Liver (tissue), 9 donors: ENCODE results near the gene LEF1. TPM values are rescaled to one million over a fixed set of nuclear protein-coding genes. Genes with fewer than 3 reads are reported as not detected.

Experiments used
- DNase-seq: peaks from one replicate; pipeline ENCODE4 v3.0.0-alpha.2; 2017; ENCODE audit warnings: low spot score
- H3K27ac ChIP-seq, 2 donors: one replicate each; pipeline ENCODE4 v1.7.0; 2013; ENCODE audit warnings: inconsistent platforms in 2 of 2, low read length in 2 of 2, control low read depth in 1 of 2, low read depth in 1 of 2, mild to moderate bottlenecking in 1 of 2
- H3K27me3 ChIP-seq, 4 donors: one replicate each; pipeline versions ENCODE4 v1.6.1 to v1.7.0; 2013; ENCODE audit warnings: low read length in 3 of 4, inconsistent platforms in 1 of 4, mild to moderate bottlenecking in 1 of 4, moderate library complexity in 1 of 4; ENCODE audit not compliant: control insufficient read depth in 4 of 4, insufficient read depth in 4 of 4
- H3K36me3 ChIP-seq, 4 donors: one replicate each; pipeline versions ENCODE4 v1.6.1 to v1.7.0; 2013; ENCODE audit warnings: low read length in 3 of 4, mild to moderate bottlenecking in 3 of 4, low read depth in 1 of 4, moderate library complexity in 1 of 4; ENCODE audit not compliant: control insufficient read depth in 4 of 4, insufficient read depth in 3 of 4
- H3K4me1 ChIP-seq, 4 donors: one replicate each; pipeline versions ENCODE4 v1.6.1 to v1.7.0; 2013; ENCODE audit warnings: low read length in 3 of 4, mild to moderate bottlenecking in 3 of 4, moderate library complexity in 1 of 4; ENCODE audit not compliant: control insufficient read depth in 4 of 4, insufficient read depth in 4 of 4
- H3K4me3 ChIP-seq, 3 donors: one replicate each; pipeline versions ENCODE4 v1.6.1 to v1.7.0; 2013; ENCODE audit warnings: low read length in 3 of 3, control low read depth in 1 of 3, low read depth in 1 of 3, mild to moderate bottlenecking in 1 of 3
- H3K9ac ChIP-seq, 2 donors: one replicate each; pipeline ENCODE4 v1.7.0; 2013; ENCODE audit warnings: low read length in 2 of 2, mild to moderate bottlenecking in 2 of 2, moderate library complexity in 2 of 2, control low read depth in 1 of 2, low read depth in 1 of 2
- H3K9me3 ChIP-seq, 4 donors: one replicate each; pipeline versions ENCODE4 v1.6.1 to v1.7.0; 2013; ENCODE audit warnings: low read length in 3 of 4; ENCODE audit not compliant: control insufficient read depth in 4 of 4
- EGR1 ChIP-seq, 2 donors: IDR thresholded peaks; 2 replicates each; pipeline ENCODE4 v1.6.1; 2016 to 2018; ENCODE audit warnings: antibody characterized with exemption in 2 of 2, low read depth in 2 of 2
- FOXA1 ChIP-seq: IDR thresholded peaks from 2 replicates; pipeline ENCODE4 v1.6.1; 2016; ENCODE audit warnings: antibody characterized with exemption
- FOXA2 ChIP-seq: IDR thresholded peaks from 2 replicates; pipeline ENCODE4 v1.6.1; 2016; ENCODE audit warnings: antibody characterized with exemption
- GABPA ChIP-seq, 2 donors: IDR thresholded peaks in 1 of 2; conservative IDR thresholded peaks in 1 of 2; 2 replicates each; pipeline ENCODE4 v1.6.1; 2016; ENCODE audit warnings: antibody characterized with exemption in 2 of 2, mild to moderate bottlenecking in 1 of 2, moderate library complexity in 1 of 2
- HNF4A ChIP-seq, 2 donors: conservative IDR thresholded peaks; 2 replicates each; pipeline ENCODE4 v1.6.1; 2016; ENCODE audit warnings: antibody characterized with exemption in 2 of 2, mild to moderate bottlenecking in 2 of 2
- JUND ChIP-seq, 2 donors: IDR thresholded peaks; 2 replicates each; pipeline ENCODE4 v1.6.1; 2016; ENCODE audit warnings: antibody characterized with exemption in 2 of 2
- RXRA ChIP-seq, 2 donors: IDR thresholded peaks; 2 replicates each; pipeline ENCODE4 v1.6.1; 2017 to 2018; ENCODE audit warnings: antibody characterized with exemption in 2 of 2, mild to moderate bottlenecking in 1 of 2
- WGBS: extraction: QIAGEN DNeasy Blood & Tissue Kit; methylation state at CpG from one replicate; pipeline ENCODE4 v1.1.7; 2013; 5-methylcytosine and 5-hydroxymethylcytosine counted together
- polyA plus RNA-seq, 2 donors: library from polyadenylated mRNA; stranded (reverse) in 1 of 2; unstranded in 1 of 2; fragments of 200-250 nt in 1 of 2; fragments of >200 nt in 1 of 2; fragmentation: Nextera tagmentation in 1 of 2; extraction: Ambion mirVana in 1 of 2; gene quantifications; one replicate each; pipeline versions ENCODE4 v1.2.1 to v1.2.3, GENCODE V29; 2013 to 2015
- total RNA-seq, 2 donors: library from RNA; depleted of rRNA; stranded (reverse); fragments of >200 nt; gene quantifications; one replicate each; pipeline ENCODE4 v1.2.3, GENCODE V29; 2014
- TF ChIP-seq, protein P1 (sequence below): IDR thresholded peaks from 2 replicates; pipeline ENCODE4 v1.6.1; 2016; ENCODE audit warnings: antibody characterized with exemption
- TF ChIP-seq, protein P2 (sequence below): IDR thresholded peaks from 2 replicates; pipeline ENCODE4 v1.6.1; 2016; ENCODE audit warnings: antibody characterized with exemption, mild to moderate bottlenecking
- donor health status: healthy.
- donor health status: healthy.
- donor health status: healthy.
- donor health status: healthy.
- donor health status: healthy.

LEF1 gene
- total and polyA plus RNA-seq, 4 donors: 0.22 to 6.4 (median 0.46) TPM

DNA sequence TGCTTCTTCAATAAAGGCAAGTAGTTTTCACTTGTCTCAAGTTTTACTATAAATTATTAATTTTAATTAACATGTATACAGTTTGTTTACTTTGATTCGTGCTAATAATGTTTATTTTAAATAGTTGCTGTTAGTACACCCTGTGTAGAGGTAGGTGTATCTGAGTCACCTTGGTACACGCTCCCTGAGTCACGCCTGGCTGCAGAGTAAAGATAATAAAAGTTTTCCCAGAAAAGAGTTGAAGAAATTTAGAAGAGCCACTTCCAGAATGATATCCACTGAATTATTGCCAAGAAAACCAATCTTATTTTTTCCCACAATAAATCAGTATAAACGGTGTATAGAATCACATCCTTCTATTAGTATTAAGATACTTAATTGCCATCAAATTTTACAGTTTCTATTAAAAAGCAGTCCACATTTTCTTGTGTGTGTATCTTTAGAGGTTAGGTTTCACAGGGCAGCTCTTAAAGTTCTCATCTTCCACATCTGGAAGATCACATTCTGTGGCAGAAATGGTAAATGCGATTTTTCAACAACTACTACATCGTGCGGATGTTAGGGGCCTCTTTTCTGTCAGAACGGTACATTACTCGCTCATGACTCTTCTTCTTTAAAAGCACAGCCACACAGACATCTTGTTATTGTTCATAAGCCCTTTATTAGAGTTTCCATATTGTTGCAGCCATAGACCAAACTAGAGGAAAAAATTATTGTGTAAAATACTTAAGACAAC lies 123.6 kb downstream of the LEF1 start (continued):
- TF ChIP-seq GABPA (IDR thresholded peaks at IDR 0.05 in 1 of 2, conservative IDR thresholded peaks at IDR 0.05 in 1 of 2) (no peak), HNF4A (conservative IDR thresholded peaks at IDR 0.05) (no peak)

DNA sequence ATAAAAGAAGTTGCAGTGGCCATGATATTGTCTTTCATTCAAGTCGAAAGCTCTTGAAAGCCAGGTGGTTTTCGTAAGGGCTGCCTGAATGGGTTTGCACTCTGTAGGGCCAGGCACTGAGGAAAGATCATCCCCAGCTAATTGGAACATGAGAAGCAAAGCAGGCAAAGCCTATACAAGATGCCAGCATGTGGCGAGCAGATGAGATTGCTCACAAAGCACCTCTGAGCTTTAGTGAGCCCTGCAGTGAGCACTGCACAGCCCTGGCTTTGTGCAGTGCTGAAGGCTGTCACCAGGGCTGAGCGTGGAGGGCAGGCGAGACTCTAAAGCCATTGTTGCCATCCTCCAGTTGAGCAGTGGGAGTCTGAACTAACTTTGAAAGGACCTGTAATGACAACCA lies 125.2 kb downstream of the LEF1 start:
- Histone ChIP-seq H3K4me1 (no peaks in the 10 kb centered on the region), H3K36me3 (peaks cover 0 to 3% (median 0%) of the 10 kb centered on the region in 4 donors), H3K4me3 (no peak overlapping the region), H3K9ac (no peak overlapping the region), H3K27me3 (no peaks in the 10 kb centered on the region), H3K9me3 (no peaks in the 10 kb centered on the region), H3K27ac (no peak overlapping the region)
- TF ChIP-seq JUND (IDR thresholded peaks at IDR 0.05): no peak
- TF ChIP-seq, protein P1, sequence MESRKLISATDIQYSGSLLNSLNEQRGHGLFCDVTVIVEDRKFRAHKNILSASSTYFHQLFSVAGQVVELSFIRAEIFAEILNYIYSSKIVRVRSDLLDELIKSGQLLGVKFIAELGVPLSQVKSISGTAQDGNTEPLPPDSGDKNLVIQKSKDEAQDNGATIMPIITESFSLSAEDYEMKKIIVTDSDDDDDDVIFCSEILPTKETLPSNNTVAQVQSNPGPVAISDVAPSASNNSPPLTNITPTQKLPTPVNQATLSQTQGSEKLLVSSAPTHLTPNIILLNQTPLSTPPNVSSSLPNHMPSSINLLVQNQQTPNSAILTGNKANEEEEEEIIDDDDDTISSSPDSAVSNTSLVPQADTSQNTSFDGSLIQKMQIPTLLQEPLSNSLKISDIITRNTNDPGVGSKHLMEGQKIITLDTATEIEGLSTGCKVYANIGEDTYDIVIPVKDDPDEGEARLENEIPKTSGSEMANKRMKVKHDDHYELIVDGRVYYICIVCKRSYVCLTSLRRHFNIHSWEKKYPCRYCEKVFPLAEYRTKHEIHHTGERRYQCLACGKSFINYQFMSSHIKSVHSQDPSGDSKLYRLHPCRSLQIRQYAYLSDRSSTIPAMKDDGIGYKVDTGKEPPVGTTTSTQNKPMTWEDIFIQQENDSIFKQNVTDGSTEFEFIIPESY: no peak
- TF ChIP-seq, protein P2, sequence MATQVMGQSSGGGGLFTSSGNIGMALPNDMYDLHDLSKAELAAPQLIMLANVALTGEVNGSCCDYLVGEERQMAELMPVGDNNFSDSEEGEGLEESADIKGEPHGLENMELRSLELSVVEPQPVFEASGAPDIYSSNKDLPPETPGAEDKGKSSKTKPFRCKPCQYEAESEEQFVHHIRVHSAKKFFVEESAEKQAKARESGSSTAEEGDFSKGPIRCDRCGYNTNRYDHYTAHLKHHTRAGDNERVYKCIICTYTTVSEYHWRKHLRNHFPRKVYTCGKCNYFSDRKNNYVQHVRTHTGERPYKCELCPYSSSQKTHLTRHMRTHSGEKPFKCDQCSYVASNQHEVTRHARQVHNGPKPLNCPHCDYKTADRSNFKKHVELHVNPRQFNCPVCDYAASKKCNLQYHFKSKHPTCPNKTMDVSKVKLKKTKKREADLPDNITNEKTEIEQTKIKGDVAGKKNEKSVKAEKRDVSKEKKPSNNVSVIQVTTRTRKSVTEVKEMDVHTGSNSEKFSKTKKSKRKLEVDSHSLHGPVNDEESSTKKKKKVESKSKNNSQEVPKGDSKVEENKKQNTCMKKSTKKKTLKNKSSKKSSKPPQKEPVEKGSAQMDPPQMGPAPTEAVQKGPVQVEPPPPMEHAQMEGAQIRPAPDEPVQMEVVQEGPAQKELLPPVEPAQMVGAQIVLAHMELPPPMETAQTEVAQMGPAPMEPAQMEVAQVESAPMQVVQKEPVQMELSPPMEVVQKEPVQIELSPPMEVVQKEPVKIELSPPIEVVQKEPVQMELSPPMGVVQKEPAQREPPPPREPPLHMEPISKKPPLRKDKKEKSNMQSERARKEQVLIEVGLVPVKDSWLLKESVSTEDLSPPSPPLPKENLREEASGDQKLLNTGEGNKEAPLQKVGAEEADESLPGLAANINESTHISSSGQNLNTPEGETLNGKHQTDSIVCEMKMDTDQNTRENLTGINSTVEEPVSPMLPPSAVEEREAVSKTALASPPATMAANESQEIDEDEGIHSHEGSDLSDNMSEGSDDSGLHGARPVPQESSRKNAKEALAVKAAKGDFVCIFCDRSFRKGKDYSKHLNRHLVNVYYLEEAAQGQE: no peak
- no peak for TF ChIP-seq RXRA (IDR thresholded peaks at IDR 0.05)
- no peak for TF ChIP-seq EGR1 (IDR thresholded peaks at IDR 0.05; ENCODE audit: low read depth in 2 of 2)
- 95% methylated on average over 5 of the region's 5 CpGs for WGBS
- DNase-seq: no peak

DNA sequence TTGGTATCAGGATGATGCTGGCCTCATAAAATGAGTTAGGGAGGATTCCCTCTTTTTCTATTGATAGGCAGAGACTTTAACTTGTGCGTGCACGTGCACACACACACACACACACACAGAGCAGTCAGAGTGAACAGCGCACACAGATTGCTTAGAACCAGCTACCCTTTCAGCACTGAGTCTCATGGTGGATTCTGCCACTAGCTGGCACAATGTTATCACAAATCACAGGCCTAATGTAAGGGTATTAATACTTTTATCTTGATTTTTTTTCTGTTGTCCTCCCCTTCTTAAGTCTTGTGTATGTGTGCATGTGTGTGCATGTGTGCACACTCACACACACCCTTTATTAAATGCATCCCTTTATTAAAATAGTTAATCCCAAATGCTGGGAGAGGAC lies 125.8 kb downstream of the LEF1 start:
- Histone ChIP-seq H3K27me3 (no peaks in the 10 kb centered on the region), H3K36me3 (peaks cover 0 to 3% (median 0%) of the 10 kb centered on the region in 4 donors), H3K4me1 (no peaks in the 10 kb centered on the region), H3K4me3 (no peak overlapping the region), H3K9me3 (no peaks in the 10 kb centered on the region), H3K27ac (no peak overlapping the region), H3K9ac (no peak overlapping the region)
- no peak for DNase-seq
- TF ChIP-seq FOXA2: no peak
- 93% methylated on average over 3 of the region's 3 CpGs for WGBS

DNA sequence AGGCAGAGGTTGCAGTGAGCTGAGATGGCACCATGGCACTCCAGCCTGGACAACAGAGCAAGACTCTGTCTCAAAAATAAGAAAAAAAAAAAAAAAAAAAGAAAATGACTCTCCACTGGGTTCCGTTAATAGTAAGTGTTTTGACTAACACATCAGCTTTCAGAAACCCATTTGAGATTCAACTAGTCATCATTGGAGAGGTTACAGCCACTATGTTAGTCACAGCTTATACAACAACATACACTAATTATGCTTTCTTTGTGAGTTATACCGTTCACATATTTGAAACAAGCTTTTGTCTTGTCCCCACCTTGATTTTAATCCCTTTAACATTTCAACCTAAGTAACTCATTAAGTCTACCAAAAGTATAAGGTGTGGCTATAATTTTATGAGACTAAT lies 130.8 kb downstream of the LEF1 start:
- no peak overlapping the region for H3K4me3 ChIP-seq
- DNase-seq: no peak
- H3K36me3 ChIP-seq: peaks cover 6 to 27% (median 24%) of the 10 kb centered on the region in 4 donors
- TF ChIP-seq, protein P1: no peak
- no peak for TF ChIP-seq FOXA1
- TF ChIP-seq HNF4A (conservative IDR thresholded peaks at IDR 0.05): no peak
- TF ChIP-seq, protein P2: no peak
- H3K9ac ChIP-seq: no peak overlapping the region
- no peak overlapping the region for H3K27ac ChIP-seq
- H3K27me3 ChIP-seq: no peaks in the 10 kb centered on the region
- no peaks in the 10 kb centered on the region for H3K9me3 ChIP-seq
- WGBS: 93% methylated on average over 2 of the region's 2 CpGs
- no peaks in the 10 kb centered on the region for H3K4me1 ChIP-seq
